GM10248 (cell line): ENCODE data around the gene ARHGAP33.

Experiments
- CTCF ChIA-PET: fragments of 300-600 bp; sonication (Branson Sonifier 250); formaldehyde crosslinking; extraction: SDS; loops from one replicate; lab custom pipeline; 2021; ENCODE audit warnings: antibody characterized with exemption; lab: Yijun Ruan, JAX
- POLR2A ChIA-PET: fragments of 350-650 bp; sonication (Branson Sonifier 250); formaldehyde crosslinking; extraction: SDS; loops from one replicate; lab custom pipeline; 2020; ENCODE audit warnings: antibody characterized with exemption; lab: Yijun Ruan, JAX
- DNase-seq: peaks from one replicate; pipeline ENCODE4 v3.0.0; 2012; ENCODE audit errors: extremely low spot score
- TF ChIP-seq, protein P1 (sequence below): IDR thresholded peaks from 2 replicates; pipeline ENCODE4 v1.5.1; 2012; ENCODE audit warnings: mild to moderate bottlenecking, low read depth; ENCODE audit errors: extremely low read depth, missing control alignments, control extremely low read depth

Gene ARHGAP33

DNA sequence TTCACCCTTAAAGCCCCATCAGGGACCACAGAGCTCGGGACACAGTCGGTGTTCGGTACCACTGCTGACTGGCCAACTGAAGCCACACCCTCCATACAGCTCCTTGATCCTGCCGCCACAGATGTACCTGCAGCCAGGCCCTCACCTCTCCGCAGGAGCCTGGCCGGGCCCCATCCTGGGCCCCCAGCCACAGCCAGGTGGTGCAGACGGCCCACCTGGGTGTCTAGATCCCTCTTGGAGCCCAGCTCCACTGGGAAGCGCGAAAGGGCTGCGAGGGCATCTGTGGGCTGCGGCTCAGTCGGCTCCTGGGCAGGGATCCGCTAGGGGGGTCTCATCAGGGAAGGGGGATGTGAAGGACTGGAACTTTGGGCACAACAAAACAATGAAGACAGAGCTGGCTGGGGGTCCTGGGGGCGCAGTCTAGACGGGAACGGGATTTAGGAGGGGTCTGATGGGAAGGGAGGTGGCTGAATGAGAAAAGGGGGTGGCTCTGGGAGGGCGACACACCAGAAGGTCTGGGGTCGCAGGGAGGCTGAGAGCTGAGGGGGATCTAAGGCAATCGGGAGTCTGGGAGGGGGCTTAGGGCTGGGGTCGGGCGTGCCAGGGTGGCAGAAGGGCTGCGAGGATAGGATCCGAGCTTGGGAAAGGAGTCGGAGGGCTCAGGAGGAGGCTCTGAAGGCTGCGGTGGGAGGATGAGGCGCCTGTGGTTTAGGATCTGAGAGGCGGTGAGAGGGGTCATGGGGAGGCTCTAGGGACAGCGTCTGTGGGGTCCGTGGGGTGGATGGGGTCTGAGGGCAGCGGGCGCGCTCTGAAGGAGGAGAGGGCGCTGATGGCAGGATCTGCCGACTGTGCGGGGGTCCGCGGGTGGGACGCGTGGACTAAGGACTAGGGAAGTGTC lies 21.5 kb downstream of the ARHGAP33 start:
- ChIA-PET CTCF (no interaction called here), POLR2A (no interaction called here)
- no peak for DNase-seq
- TF ChIP-seq, protein P1, sequence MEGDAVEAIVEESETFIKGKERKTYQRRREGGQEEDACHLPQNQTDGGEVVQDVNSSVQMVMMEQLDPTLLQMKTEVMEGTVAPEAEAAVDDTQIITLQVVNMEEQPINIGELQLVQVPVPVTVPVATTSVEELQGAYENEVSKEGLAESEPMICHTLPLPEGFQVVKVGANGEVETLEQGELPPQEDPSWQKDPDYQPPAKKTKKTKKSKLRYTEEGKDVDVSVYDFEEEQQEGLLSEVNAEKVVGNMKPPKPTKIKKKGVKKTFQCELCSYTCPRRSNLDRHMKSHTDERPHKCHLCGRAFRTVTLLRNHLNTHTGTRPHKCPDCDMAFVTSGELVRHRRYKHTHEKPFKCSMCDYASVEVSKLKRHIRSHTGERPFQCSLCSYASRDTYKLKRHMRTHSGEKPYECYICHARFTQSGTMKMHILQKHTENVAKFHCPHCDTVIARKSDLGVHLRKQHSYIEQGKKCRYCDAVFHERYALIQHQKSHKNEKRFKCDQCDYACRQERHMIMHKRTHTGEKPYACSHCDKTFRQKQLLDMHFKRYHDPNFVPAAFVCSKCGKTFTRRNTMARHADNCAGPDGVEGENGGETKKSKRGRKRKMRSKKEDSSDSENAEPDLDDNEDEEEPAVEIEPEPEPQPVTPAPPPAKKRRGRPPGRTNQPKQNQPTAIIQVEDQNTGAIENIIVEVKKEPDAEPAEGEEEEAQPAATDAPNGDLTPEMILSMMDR: no peak

DNA sequence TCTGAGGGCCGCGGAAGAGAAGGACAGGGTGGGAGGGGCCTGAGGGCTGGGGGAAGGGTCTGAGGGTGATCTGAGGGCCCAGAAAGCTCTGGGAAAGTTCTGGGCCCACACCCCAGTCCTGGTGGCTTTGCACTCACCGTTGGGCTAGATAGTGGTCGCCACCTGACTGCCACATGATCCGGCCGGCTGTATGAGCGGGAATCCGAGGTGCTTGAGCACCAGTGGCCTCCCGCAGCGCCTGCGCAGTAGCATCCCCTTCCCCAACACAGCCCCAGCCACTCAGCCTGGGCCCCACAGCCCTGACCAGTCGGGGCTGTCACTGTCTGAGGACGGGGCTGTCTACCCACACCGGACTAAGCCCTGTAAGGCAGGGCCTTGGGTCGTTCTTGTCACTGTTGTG lies 22.3 kb downstream of the ARHGAP33 start:
- TF ChIP-seq, protein P1: no peak
- ChIA-PET POLR2A (no interaction called here), CTCF (no interaction called here)
- no peak for DNase-seq

DNA sequence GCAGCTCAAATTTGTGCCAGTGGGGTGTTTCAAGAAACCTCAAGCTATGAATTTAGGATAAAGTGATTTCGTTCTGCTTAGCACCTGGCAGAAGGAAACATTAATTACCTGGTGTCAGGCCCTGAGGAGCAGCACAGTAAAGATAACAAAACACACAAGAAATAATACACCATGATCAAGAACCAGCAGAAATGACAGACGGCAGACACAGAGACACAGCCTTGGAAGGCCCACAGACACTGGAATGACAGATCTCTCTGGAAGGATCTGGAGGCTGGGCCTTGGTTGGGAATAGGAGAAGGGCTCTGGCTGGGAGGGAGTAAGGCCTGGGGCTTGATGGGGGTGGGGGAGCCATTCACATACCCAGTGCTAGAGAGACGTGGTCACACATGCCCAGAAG lies 26.5 kb downstream of the ARHGAP33 start:
- no peak for DNase-seq
- TF ChIP-seq, protein P1: no peak
- ChIA-PET CTCF (interaction anchor here (0.9 kb wide), 1 partner anchor 12 kb away, joined by 3 read pairs; no protein-coding TSS in a partner anchor), POLR2A (no interaction called here)

DNA sequence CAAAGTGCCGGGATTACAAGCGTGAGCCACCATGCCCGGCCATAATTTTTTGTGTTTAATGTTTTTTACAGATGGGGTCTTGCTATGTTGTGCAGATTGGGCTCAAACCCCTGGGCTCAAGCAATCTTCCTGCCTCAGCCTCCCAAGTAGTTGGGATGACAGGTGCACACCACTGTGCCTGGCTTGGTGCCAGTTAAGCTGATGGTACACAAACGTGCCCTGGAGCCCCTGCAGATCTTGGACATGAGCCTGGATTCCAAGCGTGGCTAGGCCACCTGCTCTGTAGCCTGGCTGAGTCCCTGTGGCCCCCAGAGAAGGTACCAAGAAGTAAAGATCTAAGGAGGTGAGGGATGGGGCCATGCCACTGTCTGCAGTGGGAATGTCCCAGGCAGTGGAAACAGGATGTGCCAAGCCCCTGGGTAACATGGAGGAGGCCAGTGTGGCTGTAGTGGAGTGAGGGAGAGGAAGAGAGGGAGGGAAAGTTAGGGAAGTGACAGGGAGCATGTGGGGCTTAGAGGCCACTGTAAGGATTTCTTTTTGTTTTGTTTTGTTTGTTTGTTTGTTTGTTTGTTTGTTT lies 30.2 kb downstream of the ARHGAP33 start:
- no peak for DNase-seq
- CTCF ChIA-PET: no interaction called here
- POLR2A ChIA-PET: no interaction called here
- TF ChIP-seq, protein P1: no peak

DNA sequence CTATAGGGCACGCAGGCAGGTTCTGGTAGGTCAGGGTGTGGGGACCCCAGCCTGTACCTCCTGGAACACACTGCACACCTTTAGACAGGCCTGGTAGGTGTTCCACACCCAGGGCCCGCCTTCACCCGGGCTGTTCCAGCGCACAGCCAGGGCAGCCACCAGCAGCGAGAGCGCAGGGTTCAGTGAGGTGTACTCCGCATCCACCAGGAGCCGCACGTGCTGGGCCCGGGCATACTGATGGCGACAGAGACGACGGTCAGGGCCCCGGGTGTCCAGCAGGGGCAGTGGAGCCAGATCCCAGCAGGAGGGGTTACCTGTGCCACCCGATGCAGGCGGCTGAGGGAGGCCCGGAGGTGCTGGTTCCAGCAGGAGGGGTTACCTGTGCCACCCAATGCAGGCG lies 31.2 kb downstream of the ARHGAP33 start:
- CTCF ChIA-PET: no interaction called here
- TF ChIP-seq, protein P1: no peak
- POLR2A ChIA-PET: no interaction called here
- no peak for DNase-seq

DNA sequence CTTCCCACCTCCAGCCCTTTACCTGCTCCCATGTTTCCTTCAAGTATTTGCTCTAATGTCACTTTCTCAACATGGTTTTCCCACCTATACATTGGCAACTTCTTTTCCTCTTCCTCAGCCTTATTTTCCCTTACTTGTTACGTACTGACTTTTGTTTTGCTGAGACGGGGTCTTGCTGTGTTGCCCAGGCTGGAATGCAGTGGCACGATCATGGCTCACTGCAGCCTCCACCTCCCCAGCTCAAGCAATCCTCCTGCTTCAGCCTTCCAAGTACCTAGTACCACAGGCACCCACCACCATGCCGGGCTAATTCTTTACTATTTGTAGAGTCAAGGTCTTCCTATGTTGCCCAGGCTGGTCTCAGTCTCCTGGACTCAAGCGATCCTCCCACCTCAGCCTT lies 32.3 kb downstream of the ARHGAP33 start:
- TF ChIP-seq, protein P1: no peak
- CTCF ChIA-PET: no interaction called here
- POLR2A ChIA-PET: no interaction called here
- DNase-seq: no peak
